BLaER1 treated with 17β-estradiol and CSF1 and Interleukin-3, amounts not matched to agents 10 nM and 100 nM (cell line): ENCODE data around the gene XRCC5.

Source experiments
- H3K27ac ChIP-seq, 11 experiments: shearing (Covaris generic); formaldehyde crosslinking; 2 replicates each; pipeline ENCODE4 v1.8.1; 2022
- H3K27me3 ChIP-seq, 11 experiments: shearing (Covaris generic); formaldehyde crosslinking; 2 replicates each; pipeline ENCODE4 v1.8.1; 2022
- H3K36me3 ChIP-seq, 11 experiments: shearing (Covaris generic); formaldehyde crosslinking; 2 replicates each; pipeline ENCODE4 v1.8.1; 2022
- H3K4me1 ChIP-seq, 10 experiments: shearing (Covaris generic); formaldehyde crosslinking; 2 replicates each; pipeline ENCODE4 v1.8.1; 2022
- H3K4me2 ChIP-seq, 11 experiments: shearing (Covaris generic); formaldehyde crosslinking; 2 replicates each; pipeline ENCODE4 v1.8.1; 2022
- H3K4me3 ChIP-seq, 10 experiments: shearing (Covaris generic); formaldehyde crosslinking; 2 replicates each; pipeline ENCODE4 v1.8.1; 2022
- H3K9ac ChIP-seq, 11 experiments: shearing (Covaris generic); formaldehyde crosslinking; 2 replicates each; pipeline ENCODE4 v1.8.1; 2022
- H3K9me3 ChIP-seq, 11 experiments: shearing (Covaris generic); formaldehyde crosslinking; replicated peaks in 1 of 11; 2 replicates each; pipeline ENCODE4 v1.8.1; 2022
- H4K20me1 ChIP-seq, 11 experiments: shearing (Covaris generic); formaldehyde crosslinking; 2 replicates each; pipeline ENCODE4 v1.8.1; 2022
- Cebpa-rat ChIP-seq, 11 experiments: shearing (Covaris generic); IDR thresholded peaks; 2 replicates each; pipeline ENCODE4 v1.8.1; 2022

The XRCC5 gene

GRCh38 chr2:216234106-216234505, 125.0 kb downstream of the XRCC5 start:
- Histone ChIP-seq H3K27me3 (no peaks in the 10 kb centered on the region), H3K9me3 (peaks cover 37 to 44% (median 40%) of the 10 kb centered on the region in 11 experiments), H3K36me3 (peaks cover 0 to 13% (median 4%) of the 10 kb centered on the region in 11 experiments; a peak in 8 of 22 replicates), H3K4me2 (no peak overlapping the region), H3K4me3 (no peak overlapping the region), H4K20me1 (no peaks in the 10 kb centered on the region), H3K9ac (no peak overlapping the region), H3K27ac (no peak overlapping the region), H3K4me1 (0 out of 20 replicates have a peak, but pooled peaks cover 0 to 4% (median 0%) of the 10 kb centered on the region in 10 experiments)
- TF ChIP-seq Cebpa-rat (IDR thresholded peaks at IDR 0.05): no peak

DNA sequence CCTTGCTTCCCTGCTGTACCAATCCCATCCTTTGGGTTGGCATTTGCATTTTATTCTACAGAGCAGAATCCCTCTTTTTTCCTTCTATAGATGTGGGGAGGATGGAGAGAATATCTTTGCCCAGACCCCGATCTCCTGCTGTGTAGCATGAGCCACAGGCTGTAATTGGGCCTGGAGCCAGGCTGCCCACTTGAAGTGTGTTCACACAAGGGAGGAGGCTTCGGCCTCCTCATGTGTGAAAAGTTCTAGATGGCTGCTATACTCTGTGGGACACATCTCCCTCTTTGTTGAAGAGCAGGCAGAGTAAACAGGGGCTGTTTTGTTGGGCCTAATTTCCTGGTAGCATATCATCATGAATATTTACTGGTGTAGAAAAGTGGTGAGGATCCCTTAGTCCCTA, 126.3 kb downstream of the XRCC5 start:
- Histone ChIP-seq H3K27me3 (no peaks in the 10 kb centered on the region), H3K9me3 (peaks cover 37 to 44% (median 40%) of the 10 kb centered on the region in 11 experiments), H4K20me1 (no peaks in the 10 kb centered on the region), H3K4me1 (0 out of 20 replicates have a peak, but pooled peaks cover 0 to 4% (median 0%) of the 10 kb centered on the region in 10 experiments), H3K36me3 (peaks cover 0 to 13% (median 4%) of the 10 kb centered on the region in 11 experiments; a peak in 8 of 22 replicates), H3K27ac (no peak overlapping the region), H3K9ac (no peak overlapping the region), H3K4me3 (no peak overlapping the region), H3K4me2 (no peak overlapping the region)
- no peak for TF ChIP-seq Cebpa-rat (IDR thresholded peaks at IDR 0.05)

GRCh38 chr2:216235896-216236295, 126.7 kb downstream of the XRCC5 start:
- TF ChIP-seq Cebpa-rat (IDR thresholded peaks at IDR 0.05): no peak
- no peak overlapping the region for H3K4me3 ChIP-seq
- peaks cover 0 to 13% (median 4%) of the 10 kb centered on the region in 11 experiments; a peak in 8 of 22 replicates for H3K36me3 ChIP-seq
- no peak overlapping the region for H3K4me2 ChIP-seq
- H3K9ac ChIP-seq: no peak overlapping the region
- no peak overlapping the region for H3K27ac ChIP-seq
- no peaks in the 10 kb centered on the region for H3K27me3 ChIP-seq
- 0 out of 20 replicates have a peak, but pooled peaks cover 0 to 4% (median 0%) of the 10 kb centered on the region in 10 experiments for H3K4me1 ChIP-seq
- peaks cover 35 to 44% (median 40%) of the 10 kb centered on the region in 11 experiments for H3K9me3 ChIP-seq
- H4K20me1 ChIP-seq: no peaks in the 10 kb centered on the region

- Histone ChIP-seq H3K27ac (no peak overlapping the region), H3K27me3 (no peaks in the 10 kb centered on the region), H3K9ac (no peak overlapping the region), H3K4me3 (no peak overlapping the region), H3K36me3 (peaks cover 0 to 13% (median 4%) of the 10 kb centered on the region in 11 experiments; a peak in 8 of 22 replicates), H3K4me1 (0 out of 20 replicates have a peak, but pooled peaks cover 0 to 4% (median 0%) of the 10 kb centered on the region in 10 experiments), H3K4me2 (no peak overlapping the region), H3K9me3 (peaks cover 30 to 41% (median 35%) of the 10 kb centered on the region in 11 experiments), H4K20me1 (no peaks in the 10 kb centered on the region)
- no peak for TF ChIP-seq Cebpa-rat (IDR thresholded peaks at IDR 0.05)
Measured at GRCh38 chr2:216236486-216236885, 127.3 kb downstream of the XRCC5 start.

- H3K4me3 ChIP-seq: no peak overlapping the region
- TF ChIP-seq Cebpa-rat (IDR thresholded peaks at IDR 0.05): no peak
- H3K4me1 ChIP-seq: peaks cover 0 to 10% (median 2%) of the 10 kb centered on the region in 10 experiments; a peak in 6 of 20 replicates
- H3K27ac ChIP-seq: no peak overlapping the region
- no peaks in the 10 kb centered on the region for H4K20me1 ChIP-seq
- H3K36me3 ChIP-seq: no peaks in the 10 kb centered on the region
- H3K4me2 ChIP-seq: peak overlapping the region in 4 of 11 experiments; percentile 25 to 48 (median 31); a peak in 8 of 22 replicates
- no peaks in the 10 kb centered on the region for H3K9me3 ChIP-seq
- no peak overlapping the region for H3K9ac ChIP-seq
- H3K27me3 ChIP-seq: no peaks in the 10 kb centered on the region
Measured at GRCh38 chr2:216242365-216242764, 133.2 kb downstream of the XRCC5 start.

GRCh38 chr2:216243026-216243425, 133.9 kb downstream of the XRCC5 start:
- Histone ChIP-seq H3K4me2 (peak overlapping the region in 3 of 11 experiments; percentile 30 to 48 (median 32); a peak in 3 of 22 replicates), H3K4me3 (no peak overlapping the region), H4K20me1 (no peaks in the 10 kb centered on the region), H3K27ac (no peak overlapping the region), H3K9me3 (peaks cover 0 to 2% (median 0%) of the 10 kb centered on the region in 11 experiments; a peak in 1 of 22 replicates), H3K9ac (no peak overlapping the region), H3K36me3 (no peaks in the 10 kb centered on the region), H3K27me3 (no peaks in the 10 kb centered on the region), H3K4me1 (peaks cover 0 to 10% (median 2%) of the 10 kb centered on the region in 10 experiments; a peak in 6 of 20 replicates)
- no peak for TF ChIP-seq Cebpa-rat (IDR thresholded peaks at IDR 0.05)

DNA sequence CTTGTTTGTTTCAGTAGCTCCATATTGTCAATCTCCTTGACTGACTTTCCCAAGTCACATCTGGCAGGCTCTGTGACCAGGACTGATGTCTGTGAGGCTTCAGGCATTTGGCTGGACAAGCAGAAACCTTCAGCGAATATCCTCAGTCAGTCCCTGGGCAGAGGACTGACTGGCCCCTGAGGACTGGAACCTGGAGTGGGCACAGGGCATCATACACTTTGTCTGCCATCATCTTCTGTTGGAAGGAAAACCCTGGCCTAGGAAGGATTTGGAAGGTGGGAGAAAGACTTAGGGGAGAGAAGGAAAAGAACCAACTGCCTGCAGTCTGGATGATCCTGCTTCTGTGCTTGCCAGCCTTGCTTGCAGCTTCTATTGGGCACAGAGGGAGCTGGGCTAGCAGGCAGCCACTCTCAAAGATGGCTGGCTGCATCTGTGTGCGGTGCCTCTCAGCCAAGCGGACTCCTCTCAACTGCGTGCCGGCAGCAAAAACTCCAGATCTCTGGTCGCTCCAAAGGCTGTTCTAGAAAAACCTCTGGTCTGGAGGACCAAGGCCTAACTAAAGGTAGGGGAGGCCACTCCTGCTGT, 136.3 kb downstream of the XRCC5 start:
- H3K4me2 ChIP-seq: no peak overlapping the region
- H3K36me3 ChIP-seq: no peaks in the 10 kb centered on the region
- H3K27me3 ChIP-seq: no peaks in the 10 kb centered on the region
- H3K9ac ChIP-seq: no peak overlapping the region
- no peak for TF ChIP-seq Cebpa-rat (IDR thresholded peaks at IDR 0.05)
- H3K4me3 ChIP-seq: no peak overlapping the region
- peaks cover 0 to 10% (median 2%) of the 10 kb centered on the region in 10 experiments; a peak in 6 of 20 replicates for H3K4me1 ChIP-seq
- peaks cover 0 to 15% (median 9%) of the 10 kb centered on the region in 11 experiments; a peak in 10 of 22 replicates for H3K9me3 ChIP-seq
- no peak overlapping the region for H3K27ac ChIP-seq
- H4K20me1 ChIP-seq: no peaks in the 10 kb centered on the region

DNA sequence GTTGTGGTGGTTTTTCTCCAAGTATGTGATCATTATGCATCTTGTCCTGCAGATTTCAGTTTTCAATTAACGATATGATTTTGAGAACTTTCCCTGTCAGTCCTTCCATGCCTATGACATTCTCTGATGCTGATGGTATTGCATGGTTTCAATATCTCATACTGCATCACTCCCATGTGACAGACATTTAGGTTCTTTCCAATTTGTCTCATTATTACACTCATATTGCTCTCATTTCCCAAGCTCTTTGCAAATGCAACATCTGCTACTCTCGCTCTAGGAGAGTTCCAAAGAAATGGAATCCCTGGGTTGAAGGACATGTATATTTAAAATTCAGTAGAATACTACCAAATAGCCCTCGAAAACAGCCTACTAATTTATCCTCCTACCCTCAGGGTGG, 137.6 kb downstream of the XRCC5 start:
- H3K4me2 ChIP-seq: no peak overlapping the region
- no peak overlapping the region for H3K27ac ChIP-seq
- H3K4me3 ChIP-seq: no peak overlapping the region
- no peaks in the 10 kb centered on the region for H3K27me3 ChIP-seq
- H3K9me3 ChIP-seq: peaks cover 0 to 15% (median 9%) of the 10 kb centered on the region in 11 experiments; a peak in 10 of 22 replicates
- no peaks in the 10 kb centered on the region for H4K20me1 ChIP-seq
- H3K36me3 ChIP-seq: no peaks in the 10 kb centered on the region
- no peak overlapping the region for H3K9ac ChIP-seq
- peaks cover 0 to 10% (median 2%) of the 10 kb centered on the region in 10 experiments; a peak in 6 of 20 replicates for H3K4me1 ChIP-seq
- no peak for TF ChIP-seq Cebpa-rat (IDR thresholded peaks at IDR 0.05)
